K562 (cell line): ENCODE results near the gene FAM107B.

Experiments
- BDP1 ChIP-seq: IDR thresholded peaks from 3 replicates; pipeline ENCODE4 v1.6.1; 2011; ENCODE audit not compliant: insufficient read length, insufficient read depth
- CHD1 ChIP-seq: fragments of 200-600 bp; sonication (generic); IDR thresholded peaks from one replicate; pipeline ENCODE4 v1.6.1; 2012; ENCODE audit warnings: mild to moderate bottlenecking, moderate library complexity, low read length, inconsistent platforms
- FOS ChIP-seq: IDR thresholded peaks from 3 replicates; pipeline ENCODE4 v1.6.1; 2011; ENCODE audit not compliant: insufficient read length; ENCODE audit errors: extremely low read depth
- GTF2F1 ChIP-seq: IDR thresholded peaks from 2 replicates; pipeline ENCODE4 v1.6.1; 2011; ENCODE audit warnings: low read depth, low read length, improper control_type of control experiment
- MEIS2 ChIP-seq: fragments of 450-650 bp; IDR thresholded peaks from 2 replicates; pipeline ENCODE4 v1.6.1; 2014; ENCODE audit warnings: mild to moderate bottlenecking; ENCODE audit not compliant: partially characterized antibody
- SP1 ChIP-seq: sonication (generic); formaldehyde crosslinking; IDR thresholded peaks from 2 replicates; pipeline ENCODE4 v1.8.1; 2022; ENCODE audit warnings: mild to moderate bottlenecking, missing genetic modification reagents
- YY1 ChIP-seq, 3 experiments: IDR thresholded peaks; 2 replicates each; pipeline ENCODE4 v1.6.1; 2011; ENCODE audit warnings: low read length in 2 of 3, mild to moderate bottlenecking in 2 of 3, moderate library complexity in 2 of 3, borderline replicate concordance in 1 of 3, control low read depth in 1 of 3, low read depth in 1 of 3; ENCODE audit not compliant: insufficient read depth in 3 of 3, insufficient replicate concordance in 2 of 3, control insufficient read depth in 1 of 3, insufficient read length in 1 of 3; ENCODE audit errors: extremely low read depth in 1 of 3
- ZNF431 ChIP-seq: sonication (generic); formaldehyde crosslinking; IDR thresholded peaks from 2 replicates; pipeline ENCODE4 v1.8.0; 2022; ENCODE audit warnings: mild to moderate bottlenecking, missing genetic modification reagents
- TF ChIP-seq, protein P1 (sequence below), 3 experiments: IDR thresholded peaks in 2 of 3; conservative IDR thresholded peaks in 1 of 3; 2 replicates each; pipeline ENCODE4 v1.5.1; 2011 to 2012; ENCODE audit warnings: low read length in 3 of 3, mild to moderate bottlenecking in 3 of 3, control low read depth in 2 of 3, improper control_type of control experiment in 1 of 3, inconsistent platforms in 1 of 3, low read depth in 1 of 3, mixed read lengths in 1 of 3, moderate library complexity in 1 of 3; ENCODE audit not compliant: insufficient read depth in 2 of 3

DNA sequence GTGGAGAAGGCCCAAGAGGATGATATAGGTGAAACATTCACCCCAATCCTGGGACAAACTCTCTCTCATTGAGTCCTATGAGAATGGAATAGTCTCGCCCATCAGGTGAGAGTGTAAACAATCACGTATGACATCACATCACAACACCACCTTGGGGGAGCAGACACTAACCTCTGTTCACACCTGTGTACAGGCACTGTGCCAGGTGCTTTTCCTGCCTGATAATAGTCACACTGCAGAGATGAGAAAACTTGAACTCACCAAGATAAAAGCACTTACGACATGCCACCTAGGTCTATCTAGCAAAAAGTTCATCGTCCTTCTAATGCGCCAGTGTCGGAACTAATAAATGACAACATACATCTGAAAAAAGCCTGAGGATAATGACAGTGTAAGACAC is 187.8 kb downstream of the FAM107B start:
- no peak for TF ChIP-seq YY1 (IDR thresholded peaks at IDR 0.05; ENCODE audit: borderline replicate concordance in 1 of 3, control insufficient read depth in 1 of 3, extremely low read depth in 1 of 3, insufficient read depth in 3 of 3, insufficient read length in 1 of 3, insufficient replicate concordance in 2 of 3, low read depth in 1 of 3, low read length in 2 of 3)
- no peak for TF ChIP-seq ZNF431 (CRISPR knock-in tag)
- no peak for TF ChIP-seq BDP1
- TF ChIP-seq, protein P1, sequence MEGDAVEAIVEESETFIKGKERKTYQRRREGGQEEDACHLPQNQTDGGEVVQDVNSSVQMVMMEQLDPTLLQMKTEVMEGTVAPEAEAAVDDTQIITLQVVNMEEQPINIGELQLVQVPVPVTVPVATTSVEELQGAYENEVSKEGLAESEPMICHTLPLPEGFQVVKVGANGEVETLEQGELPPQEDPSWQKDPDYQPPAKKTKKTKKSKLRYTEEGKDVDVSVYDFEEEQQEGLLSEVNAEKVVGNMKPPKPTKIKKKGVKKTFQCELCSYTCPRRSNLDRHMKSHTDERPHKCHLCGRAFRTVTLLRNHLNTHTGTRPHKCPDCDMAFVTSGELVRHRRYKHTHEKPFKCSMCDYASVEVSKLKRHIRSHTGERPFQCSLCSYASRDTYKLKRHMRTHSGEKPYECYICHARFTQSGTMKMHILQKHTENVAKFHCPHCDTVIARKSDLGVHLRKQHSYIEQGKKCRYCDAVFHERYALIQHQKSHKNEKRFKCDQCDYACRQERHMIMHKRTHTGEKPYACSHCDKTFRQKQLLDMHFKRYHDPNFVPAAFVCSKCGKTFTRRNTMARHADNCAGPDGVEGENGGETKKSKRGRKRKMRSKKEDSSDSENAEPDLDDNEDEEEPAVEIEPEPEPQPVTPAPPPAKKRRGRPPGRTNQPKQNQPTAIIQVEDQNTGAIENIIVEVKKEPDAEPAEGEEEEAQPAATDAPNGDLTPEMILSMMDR (IDR thresholded peaks at IDR 0.05 in 2 of 3, conservative IDR thresholded peaks at IDR 0.05 in 1 of 3; ENCODE audit: insufficient read depth in 2 of 3, low read depth in 1 of 3, low read length in 3 of 3) = no peak
- TF ChIP-seq MEIS2 = no peak
- TF ChIP-seq SP1 (CRISPR knock-in tag) = no peak
- TF ChIP-seq GTF2F1 = no peak
- TF ChIP-seq CHD1 = no peak
- no peak for TF ChIP-seq FOS
